Common myeloid progenitor, CD34-positive (primary cell): ENCODE measurements around the gene MC5R.
"Not testable (repeated sequence)": the region's sequence is repeated elsewhere in the genome, so short reads cannot be mapped to it uniquely, and the experiment has no call there.

Experiments used
- CTCF ChIA-PET: fragments of 350-600 bp; sonication (Branson Sonifier 250); formaldehyde crosslinking; loops from one replicate; lab custom pipeline; 2021; ENCODE audit warnings: antibody characterized with exemption; lab: Charles Lee
- POLR2A ChIA-PET: fragments of 350-600 bp; sonication (Branson Sonifier 250); formaldehyde crosslinking; loops from one replicate; lab custom pipeline; 2021; ENCODE audit warnings: antibody characterized with exemption; lab: Charles Lee
- DNase-seq, 3 donors: peaks; one replicate each; pipeline versions ENCODE4 v3.0.0 to v3.0.0-alpha.2; 2013
- H3K27ac ChIP-seq, 2 experiments: 1 replicate in 1 of 2; 2 replicates in 1 of 2; pipeline ENCODE4 v1.7.0; 2013; ENCODE audit warnings: inconsistent platforms in 2 of 2, low read length in 2 of 2, mild to moderate bottlenecking in 2 of 2, low read depth in 1 of 2, moderate library complexity in 1 of 2; ENCODE audit not compliant: severe bottlenecking in 2 of 2, insufficient read depth in 1 of 2, poor library complexity in 1 of 2
- H3K27me3 ChIP-seq, 5 experiments: replicated peaks in 2 of 5; 1 replicate in 3 of 5; 2 replicates in 2 of 5; pipeline versions ENCODE4 v1.6.1 to v1.7.0; 2013; ENCODE audit warnings: low read length in 4 of 5, mild to moderate bottlenecking in 2 of 5, moderate library complexity in 2 of 5, inconsistent platforms in 1 of 5; ENCODE audit not compliant: insufficient read depth in 5 of 5, control insufficient read depth in 4 of 5
- H3K36me3 ChIP-seq, 4 experiments: 1 replicate in 2 of 4; 2 replicates in 2 of 4; pipeline versions ENCODE4 v1.6.1 to v1.7.0; 2013; ENCODE audit warnings: low read length in 3 of 4, control low read depth in 1 of 4, mild to moderate bottlenecking in 1 of 4; ENCODE audit not compliant: control insufficient read depth in 4 of 4, insufficient read depth in 4 of 4
- H3K4me1 ChIP-seq, 4 experiments: 1 replicate in 3 of 4; 2 replicates in 1 of 4; pipeline versions ENCODE4 v1.6.1 to v1.7.1; 2013; ENCODE audit warnings: low read length in 3 of 4, mild to moderate bottlenecking in 3 of 4, control low read depth in 1 of 4, inconsistent platforms in 1 of 4, moderate library complexity in 1 of 4; ENCODE audit not compliant: control insufficient read depth in 4 of 4, insufficient read depth in 4 of 4; ENCODE audit errors: control extremely low read depth in 1 of 4
- H3K4me3 ChIP-seq, 7 experiments: 1 replicate in 4 of 7; 2 replicates in 3 of 7; pipeline versions ENCODE4 v1.5.1 to v1.7.0; 2013; ENCODE audit warnings: mild to moderate bottlenecking in 7 of 7, low read length in 6 of 7, moderate library complexity in 6 of 7, inconsistent platforms in 2 of 7, low read depth in 2 of 7, control low read depth in 1 of 7; ENCODE audit not compliant: insufficient read depth in 4 of 7, control insufficient read depth in 1 of 7; ENCODE audit errors: extremely low read depth in 1 of 7
- H3K9me3 ChIP-seq, 5 experiments: 1 replicate in 4 of 5; 2 replicates in 1 of 5; pipeline versions ENCODE4 v1.6.1 to v1.7.1; 2013; ENCODE audit warnings: low read length in 4 of 5, mild to moderate bottlenecking in 2 of 5, inconsistent platforms in 1 of 5, low read depth in 1 of 5, moderate library complexity in 1 of 5; ENCODE audit not compliant: control insufficient read depth in 4 of 5, insufficient read depth in 2 of 5; ENCODE audit errors: control extremely low read depth in 1 of 5
- WGBS: methylation state at CpG from one replicate; pipeline ENCODE4 v1.1.5; 2013; ENCODE audit not compliant: insufficient coverage; 5-methylcytosine and 5-hydroxymethylcytosine counted together

The MC5R gene

DNA sequence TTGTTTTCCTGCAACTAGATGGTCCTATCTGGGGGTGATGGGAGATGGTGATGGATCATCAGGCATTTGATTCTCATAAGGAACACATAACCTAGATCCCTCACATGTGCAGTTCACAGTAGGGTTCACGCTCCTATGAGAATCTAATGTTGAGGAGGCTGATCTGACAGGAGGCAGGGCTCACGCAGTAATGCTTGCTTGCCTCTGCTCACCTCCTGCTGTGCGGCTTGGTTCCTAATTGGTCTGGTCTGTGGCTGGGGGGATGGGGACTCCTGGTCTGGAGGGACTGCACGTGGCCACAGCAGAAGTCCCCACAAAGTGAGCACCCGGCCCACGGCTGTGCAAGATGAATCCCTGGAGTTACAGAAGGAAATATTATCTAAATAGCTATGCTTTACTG lies 11.3 kb downstream of the MC5R start:
- DNase-seq: no peak
- POLR2A ChIA-PET: no interaction called here
- Histone ChIP-seq H3K4me3 (no peak overlapping the region), H3K4me1 (no peaks in the 10 kb centered on the region), H3K9me3 (no peaks in the 10 kb centered on the region), H3K27me3 (peaks cover 0 to 37% (median 7%) of the 10 kb centered on the region in 5 experiments), H3K36me3 (no peaks in the 10 kb centered on the region), H3K27ac (no peak overlapping the region)
- 90% methylated on average over 2 of the region's 6 CpGs for WGBS
- CTCF ChIA-PET: interaction anchor here (1.0 kb wide), 1 partner anchor 22 kb away, joined by 3 read pairs; no protein-coding TSS in a partner anchor

- no peak overlapping the region for H3K4me3 ChIP-seq
- H3K27ac ChIP-seq: no peak overlapping the region
- DNase-seq: no peak
- no peaks in the 10 kb centered on the region for H3K9me3 ChIP-seq
- no peaks in the 10 kb centered on the region for H3K36me3 ChIP-seq
- H3K27me3 ChIP-seq: peaks cover 0 to 34% (median 7%) of the 10 kb centered on the region in 5 experiments
- ChIA-PET POLR2A (no interaction called here), CTCF (no interaction called here)
- no peaks in the 10 kb centered on the region for H3K4me1 ChIP-seq
- 94% methylated on average over 16 of the region's 22 CpGs for WGBS
Measured at GRCh38 chr18:13836559-13836958, 12.6 kb downstream of the MC5R start.

- ChIA-PET CTCF (no interaction called here), POLR2A (no interaction called here)
- Histone ChIP-seq H3K4me3 (no peak overlapping the region), H3K36me3 (no peaks in the 10 kb centered on the region), H3K27me3 (no peaks in the 10 kb centered on the region), H3K9me3 (peaks cover 0 to 16% (median 1%) of the 10 kb centered on the region in 5 experiments), H3K27ac (no peak overlapping the region), H3K4me1 (no peaks in the 10 kb centered on the region)
- 93% methylated on average over 2 of the region's 4 CpGs for WGBS
- DNase-seq: no peak
Measured at GRCh38 chr18:13849791-13850190, 25.8 kb downstream of the MC5R start.

- DNase-seq, CTCF ChIA-PET, H3K9me3 ChIP-seq, H3K4me1 ChIP-seq, H3K36me3 ChIP-seq, POLR2A ChIA-PET, H3K4me3 ChIP-seq, H3K27ac ChIP-seq: not testable (repeated sequence)
- 48% methylated on average over 3 of the region's 7 CpGs for WGBS
- peaks cover 5 to 22% (median 6%) of the 10 kb centered on the region in 5 experiments for H3K27me3 ChIP-seq
Measured at GRCh38 chr18:13862898-13863297, 38.9 kb downstream of the MC5R start.

DNA sequence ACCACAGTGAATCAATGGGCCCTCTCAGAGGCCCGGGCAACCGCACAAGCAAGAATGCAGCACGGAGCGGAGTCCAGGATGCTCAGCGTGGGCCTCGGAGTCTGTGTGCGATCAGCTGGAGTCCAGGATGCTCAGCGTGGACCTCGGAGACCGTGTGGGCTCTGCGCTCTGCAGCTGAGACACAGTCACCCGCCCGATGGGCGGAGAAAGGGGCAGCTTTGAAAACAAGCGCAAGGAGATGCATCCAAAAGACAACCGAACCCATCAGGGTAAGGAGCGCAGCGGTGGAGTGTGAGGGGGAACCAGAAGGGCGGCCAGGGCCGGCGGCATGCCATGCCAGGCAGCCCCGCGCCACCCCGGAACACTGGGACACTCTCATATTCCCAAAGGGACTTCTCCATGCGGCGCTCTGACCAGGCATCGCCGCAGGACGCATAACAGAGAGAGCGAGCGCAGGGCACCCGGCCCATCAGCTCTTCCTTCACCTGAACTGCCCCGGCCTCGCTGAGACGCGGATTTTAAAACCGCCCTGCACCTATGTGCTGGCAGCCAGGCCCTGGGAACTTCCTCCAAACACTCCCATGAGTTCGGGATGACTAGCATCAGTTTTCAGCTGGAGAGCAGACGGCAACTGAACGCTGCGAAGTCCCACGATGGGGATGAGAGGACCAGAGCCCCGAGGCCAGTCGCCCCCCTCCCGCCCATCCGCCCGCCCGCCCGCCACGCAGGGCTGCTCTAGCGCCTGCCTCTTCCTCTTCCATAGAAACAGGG lies 44.7 kb downstream of the MC5R start:
- POLR2A ChIA-PET: no interaction called here
- CTCF ChIA-PET: no interaction called here
- H3K4me3 ChIP-seq: no peak overlapping the region
- WGBS: 6% methylated on average over 41 of the region's 51 CpGs
- no peak overlapping the region for H3K27ac ChIP-seq
- H3K36me3 ChIP-seq: no peaks in the 10 kb centered on the region
- peaks cover 5 to 67% (median 25%) of the 10 kb centered on the region in 5 experiments for H3K27me3 ChIP-seq
- peaks cover 0 to 2% (median 0%) of the 10 kb centered on the region in 5 experiments for H3K9me3 ChIP-seq
- no peak for DNase-seq
- H3K4me1 ChIP-seq: no peaks in the 10 kb centered on the region

DNA sequence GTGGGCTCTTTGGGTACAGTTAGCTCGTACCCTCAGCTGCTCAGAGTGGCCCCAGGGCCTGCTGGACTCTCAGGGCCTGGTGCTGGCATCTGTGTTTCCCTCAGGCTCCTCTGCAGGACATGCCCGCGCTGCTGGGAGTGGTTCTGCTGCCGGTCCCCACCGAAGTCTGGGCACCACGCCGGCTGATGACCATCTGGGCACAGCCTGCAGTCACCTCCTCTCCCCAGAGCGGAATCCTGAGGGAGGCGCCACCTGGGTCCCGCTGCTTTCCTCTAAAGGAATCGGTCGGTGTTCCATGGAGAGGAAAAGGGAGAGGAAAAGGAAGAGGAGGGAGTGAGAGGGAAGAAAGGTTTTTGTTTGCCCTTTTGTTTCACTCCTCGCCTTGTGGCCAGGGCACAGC lies 47.8 kb downstream of the MC5R start:
- POLR2A ChIA-PET: no interaction called here
- no peaks in the 10 kb centered on the region for H3K36me3 ChIP-seq
- WGBS: 65% methylated on average over 11 of the region's 13 CpGs
- DNase-seq: no peak
- H3K4me3 ChIP-seq: no peak overlapping the region
- CTCF ChIA-PET: no interaction called here
- H3K27ac ChIP-seq: no peak overlapping the region
- H3K27me3 ChIP-seq: peaks cover 6 to 63% (median 23%) of the 10 kb centered on the region in 5 experiments
- no peaks in the 10 kb centered on the region for H3K9me3 ChIP-seq
- H3K4me1 ChIP-seq: no peaks in the 10 kb centered on the region

GRCh38 chr18:13872373-13872772 lies 48.4 kb downstream of the MC5R start:
- no peaks in the 10 kb centered on the region for H3K9me3 ChIP-seq
- ChIA-PET CTCF (no interaction called here), POLR2A (no interaction called here)
- no peaks in the 10 kb centered on the region for H3K4me1 ChIP-seq
- WGBS: 90% methylated on average over 11 of the region's 14 CpGs
- peaks cover 2 to 56% (median 19%) of the 10 kb centered on the region in 5 experiments for H3K27me3 ChIP-seq
- H3K27ac ChIP-seq: no peak overlapping the region
- no peak overlapping the region for H3K4me3 ChIP-seq
- H3K36me3 ChIP-seq: no peaks in the 10 kb centered on the region
- DNase-seq: no peak
